RWPE2 (cell line): Measurements from ENCODE around the gene FREM3.

Experiments used
- ATAC-seq: fragments of 200-7000 bp; cut with Tn5 transposase; 3 replicates; pipeline ENCODE4 v1.9.1; 2021; ENCODE audit warnings: low read depth
- DNase-seq: peaks from one replicate; pipeline ENCODE4 v3.0.0-alpha.2; 2020; ENCODE audit warnings: low spot score
- H3K27ac ChIP-seq: fragments of 450-650 bp; 2 replicates; pipeline ENCODE4 v1.5.1; 2017; ENCODE audit warnings: mild to moderate bottlenecking; ENCODE audit not compliant: poor library complexity, severe bottlenecking
- H3K27me3 ChIP-seq: fragments of 250-450 bp; sonication (Bioruptor Pico); 2 replicates; pipeline ENCODE4 v1.5.1; 2021; ENCODE audit warnings: mild to moderate bottlenecking, moderate library complexity; ENCODE audit not compliant: insufficient read depth, poor library complexity, severe bottlenecking
- H3K36me3 ChIP-seq: fragments of 250-450 bp; sonication (Bioruptor Pico); 2 replicates; pipeline ENCODE4 v1.5.1; 2020; ENCODE audit warnings: low read depth, mild to moderate bottlenecking, moderate library complexity
- H3K4me1 ChIP-seq: fragments of 250-450 bp; sonication (Bioruptor Pico); 2 replicates; pipeline ENCODE4 v1.5.1; 2021; ENCODE audit warnings: mild to moderate bottlenecking, moderate library complexity; ENCODE audit not compliant: insufficient read depth, poor library complexity, severe bottlenecking
- H3K4me3 ChIP-seq: fragments of 250-450 bp; sonication (Bioruptor Pico); 2 replicates; pipeline ENCODE4 v1.5.1; 2021; ENCODE audit warnings: mild to moderate bottlenecking, moderate library complexity; ENCODE audit not compliant: severe bottlenecking
- H3K9me3 ChIP-seq: fragments of 250-450 bp; sonication (Bioruptor Pico); 2 replicates; pipeline ENCODE4 v1.5.1; 2021; ENCODE audit warnings: mild to moderate bottlenecking, moderate library complexity; ENCODE audit not compliant: severe bottlenecking
- TF ChIP-seq, protein P1 (sequence below): fragments of 450-650 bp; IDR thresholded peaks from one replicate; pipeline ENCODE4 v1.5.1; 2017; ENCODE audit warnings: mild to moderate bottlenecking, moderate library complexity; ENCODE audit not compliant: poor library complexity, severe bottlenecking

FREM3 gene

DNA sequence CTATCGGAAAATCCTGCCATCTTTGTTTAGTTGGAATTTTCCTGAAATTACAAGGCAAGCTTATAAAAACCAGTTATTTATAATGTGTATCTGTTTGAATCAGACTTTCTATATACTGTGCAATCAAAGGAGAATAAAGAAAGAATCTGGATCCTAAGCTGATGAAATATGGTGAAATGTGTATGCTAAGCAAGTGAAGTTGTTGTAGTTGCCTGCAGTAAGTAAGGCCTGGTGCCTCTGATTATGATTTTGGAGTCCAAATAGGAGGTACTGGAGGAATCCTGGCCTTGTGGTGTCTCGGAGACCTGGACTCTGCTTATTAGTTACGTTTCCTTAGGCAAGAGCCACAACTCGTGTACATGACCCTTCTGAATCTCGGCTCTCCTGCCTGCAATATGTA, 13.1 kb upstream of the FREM3 start:
- Histone ChIP-seq H3K36me3 (no peaks in the 10 kb centered on the region), H3K27ac (no peak overlapping the region), H3K4me1 (no peaks in the 10 kb centered on the region), H3K4me3 (no peak overlapping the region), H3K27me3 (no peaks in the 10 kb centered on the region), H3K9me3 (no peaks in the 10 kb centered on the region)
- no peak for DNase-seq
- TF ChIP-seq, protein P1, sequence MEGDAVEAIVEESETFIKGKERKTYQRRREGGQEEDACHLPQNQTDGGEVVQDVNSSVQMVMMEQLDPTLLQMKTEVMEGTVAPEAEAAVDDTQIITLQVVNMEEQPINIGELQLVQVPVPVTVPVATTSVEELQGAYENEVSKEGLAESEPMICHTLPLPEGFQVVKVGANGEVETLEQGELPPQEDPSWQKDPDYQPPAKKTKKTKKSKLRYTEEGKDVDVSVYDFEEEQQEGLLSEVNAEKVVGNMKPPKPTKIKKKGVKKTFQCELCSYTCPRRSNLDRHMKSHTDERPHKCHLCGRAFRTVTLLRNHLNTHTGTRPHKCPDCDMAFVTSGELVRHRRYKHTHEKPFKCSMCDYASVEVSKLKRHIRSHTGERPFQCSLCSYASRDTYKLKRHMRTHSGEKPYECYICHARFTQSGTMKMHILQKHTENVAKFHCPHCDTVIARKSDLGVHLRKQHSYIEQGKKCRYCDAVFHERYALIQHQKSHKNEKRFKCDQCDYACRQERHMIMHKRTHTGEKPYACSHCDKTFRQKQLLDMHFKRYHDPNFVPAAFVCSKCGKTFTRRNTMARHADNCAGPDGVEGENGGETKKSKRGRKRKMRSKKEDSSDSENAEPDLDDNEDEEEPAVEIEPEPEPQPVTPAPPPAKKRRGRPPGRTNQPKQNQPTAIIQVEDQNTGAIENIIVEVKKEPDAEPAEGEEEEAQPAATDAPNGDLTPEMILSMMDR = no peak
- no peak for ATAC-seq

DNA sequence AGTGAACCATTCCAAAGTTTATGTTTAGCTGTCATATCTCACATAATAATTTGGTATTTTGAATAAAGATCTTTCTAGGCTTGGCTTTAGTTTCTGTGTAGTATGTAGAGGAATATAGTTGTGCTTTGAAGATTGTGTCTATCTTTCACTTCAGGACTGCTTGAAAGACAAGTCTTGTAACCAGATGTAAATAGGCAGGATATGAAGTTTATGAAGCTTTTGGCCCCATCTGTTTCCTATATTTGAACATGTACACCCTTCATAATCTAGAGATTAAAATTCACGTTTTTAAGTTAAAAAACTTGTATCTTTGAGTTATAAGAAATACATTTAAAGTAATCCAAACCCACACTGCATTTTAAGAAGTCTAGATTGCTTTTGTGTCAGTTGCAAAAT, 11.7 kb upstream of the FREM3 start:
- H3K4me1 ChIP-seq = no peaks in the 10 kb centered on the region
- H3K9me3 ChIP-seq = no peaks in the 10 kb centered on the region
- TF ChIP-seq, protein P1 = no peak
- H3K36me3 ChIP-seq = no peaks in the 10 kb centered on the region
- ATAC-seq (no peak), DNase-seq (no peak)
- H3K27me3 ChIP-seq = no peaks in the 10 kb centered on the region
- H3K4me3 ChIP-seq = no peak overlapping the region
- no peak overlapping the region for H3K27ac ChIP-seq

DNA sequence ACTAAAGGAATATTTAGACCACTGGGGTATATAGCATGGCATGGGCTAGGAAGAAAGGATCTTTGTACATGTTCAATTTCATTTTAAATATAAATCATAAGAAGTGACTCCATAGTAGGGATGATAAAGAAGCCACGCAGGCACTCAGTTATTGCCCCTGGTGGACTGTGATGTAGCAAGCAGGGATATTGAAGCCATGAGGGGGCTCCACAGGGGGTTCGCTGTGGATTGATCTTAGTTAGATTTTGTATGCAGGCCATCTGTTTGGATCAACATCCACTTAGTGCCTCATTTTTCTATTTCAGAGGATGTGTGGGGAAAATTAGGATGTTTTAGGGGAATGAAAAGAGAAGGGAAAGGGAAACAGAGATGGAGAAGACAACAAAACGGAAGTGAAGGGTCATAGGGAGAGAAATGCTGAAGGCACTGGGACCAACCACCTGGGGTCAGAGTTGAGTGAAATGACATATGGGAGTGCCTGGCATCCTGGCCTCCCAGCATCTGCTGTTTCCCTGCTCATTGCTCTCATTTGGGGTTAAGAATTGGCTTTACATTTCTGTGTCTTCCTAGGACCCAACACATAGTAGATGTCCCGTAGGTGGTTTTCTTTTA, 11.2 kb upstream of the FREM3 start:
- DNase-seq = no peak
- H3K27me3 ChIP-seq = no peaks in the 10 kb centered on the region
- no peaks in the 10 kb centered on the region for H3K36me3 ChIP-seq
- H3K4me3 ChIP-seq = no peak overlapping the region
- H3K4me1 ChIP-seq = no peaks in the 10 kb centered on the region
- H3K9me3 ChIP-seq = no peaks in the 10 kb centered on the region
- H3K27ac ChIP-seq = no peak overlapping the region
- ATAC-seq = no peak
- TF ChIP-seq, protein P1 = no peak

DNA sequence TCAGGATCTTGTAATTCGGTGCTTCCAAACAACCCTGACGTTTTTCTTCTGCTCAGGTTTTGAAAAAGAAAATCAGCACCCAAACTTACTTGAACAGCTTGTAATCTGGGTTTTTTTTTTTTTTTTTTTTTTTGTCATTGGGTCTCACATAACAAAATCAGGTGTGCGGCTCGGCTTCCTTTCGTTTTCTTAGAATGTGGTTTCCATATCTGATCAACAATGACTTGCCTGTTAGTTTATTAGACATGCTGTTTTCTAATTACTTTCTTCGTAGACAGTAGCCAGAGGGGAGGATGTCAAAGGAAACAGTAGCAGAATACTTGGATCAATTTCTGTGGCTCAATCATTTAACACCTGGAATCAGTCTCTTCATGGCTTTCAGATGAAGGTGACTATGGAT, 890 bp upstream of the FREM3 start:
- ATAC-seq (no peak), DNase-seq (no peak)
- no peak overlapping the region for H3K27ac ChIP-seq
- no peaks in the 10 kb centered on the region for H3K9me3 ChIP-seq
- H3K27me3 ChIP-seq = peaks cover 42% of the 10 kb centered on the region
- TF ChIP-seq, protein P1 = no peak
- no peaks in the 10 kb centered on the region for H3K36me3 ChIP-seq
- H3K4me1 ChIP-seq = no peaks in the 10 kb centered on the region
- H3K4me3 ChIP-seq = no peak overlapping the region

DNA sequence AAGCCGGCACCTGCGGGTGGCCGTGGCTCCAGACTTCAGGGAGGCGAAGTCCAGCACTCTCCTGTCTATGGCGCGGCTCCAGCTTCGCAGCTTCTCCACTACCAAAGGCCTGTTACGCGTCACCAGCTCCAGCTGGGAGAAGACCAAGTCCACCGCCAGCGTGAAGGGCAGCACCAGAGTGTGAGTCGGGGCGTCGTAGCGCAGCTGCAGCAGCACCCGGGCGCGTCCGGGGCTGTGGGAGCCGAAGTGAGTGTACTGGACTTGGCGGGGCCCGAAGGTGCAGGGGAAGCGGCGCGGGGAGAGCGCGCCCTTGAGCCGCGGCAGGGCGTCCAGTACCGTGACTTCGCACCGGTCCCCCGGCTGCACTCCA, 444 bp downstream of the FREM3 start:
- Histone ChIP-seq H3K36me3 (no peaks in the 10 kb centered on the region), H3K4me3 (no peak overlapping the region), H3K4me1 (no peaks in the 10 kb centered on the region), H3K9me3 (no peaks in the 10 kb centered on the region), H3K27ac (no peak overlapping the region), H3K27me3 (peaks cover 42% of the 10 kb centered on the region)
- ATAC-seq = peak; percentile 39; the same call in 2 of the 3 replicates
- no peak for DNase-seq
- TF ChIP-seq, protein P1 = no peak
